Heart left ventricle (tissue), 16 donors: ENCODE data around the gene NAXE. TPM values are rescaled to one million over a fixed set of nuclear protein-coding genes. Genes with fewer than 3 reads are reported as not detected.

Experiments used
- ATAC-seq, 4 donors: fragments of 200-7000 bp; cut with Tn5 transposase; one replicate each; pipeline ENCODE4 v1.9.1; 2020 to 2022; ENCODE audit warnings: moderate library complexity in 4 of 4, mild to moderate bottlenecking in 3 of 4, moderate number of reproducible peaks in 1 of 4
- DNase-seq, 5 donors: peaks; one replicate each; pipeline ENCODE4 v3.0.0-alpha.2; 2020
- H3K27ac ChIP-seq, 12 donors: fragments of 200-600 bp; sonication (generic) in 4 of 12; one replicate each; pipeline versions ENCODE4 v1.5.0 to v1.8.0; 2016 to 2022; ENCODE audit warnings: mild to moderate bottlenecking in 2 of 12
- H3K27me3 ChIP-seq, 9 donors: fragments of 200-600 bp; sonication (generic) in 2 of 9; one replicate each; pipeline versions ENCODE4 v1.5.1 to v1.8.0; 2016 to 2022; ENCODE audit warnings: mild to moderate bottlenecking in 3 of 9
- H3K36me3 ChIP-seq, 9 donors: fragments of 200-600 bp; sonication (generic) in 2 of 9; one replicate each; pipeline versions ENCODE4 v1.5.0 to v1.8.0; 2018 to 2022; ENCODE audit warnings: mild to moderate bottlenecking in 2 of 9
- H3K4me1 ChIP-seq, 12 donors: fragments of 200-600 bp; sonication (generic) in 4 of 12; one replicate each; pipeline versions ENCODE4 v1.5.0 to v1.8.0; 2016 to 2022; ENCODE audit warnings: mild to moderate bottlenecking in 3 of 12
- H3K4me3 ChIP-seq, 12 donors: fragments of 200-600 bp; sonication (generic) in 4 of 12; one replicate each; pipeline versions ENCODE4 v1.5.0 to v1.8.0; 2017 to 2022; ENCODE audit warnings: mild to moderate bottlenecking in 9 of 12, moderate library complexity in 4 of 12
- H3K9me3 ChIP-seq, 12 donors: fragments of 200-600 bp; sonication (generic) in 4 of 12; one replicate each; pipeline versions ENCODE4 v1.5.0 to v1.8.0; 2016 to 2022; ENCODE audit warnings: mild to moderate bottlenecking in 1 of 12
- CTCF ChIP-seq, 12 donors: fragments of 200-600 bp; sonication (generic) in 4 of 12; IDR thresholded peaks; one replicate each; pipeline versions ENCODE4 v1.5.0 to v1.8.0; 2018 to 2022; ENCODE audit warnings: antibody characterized with exemption in 12 of 12, mild to moderate bottlenecking in 5 of 12
- POLR2A ChIP-seq, 2 donors: fragments of 450-650 bp; IDR thresholded peaks; one replicate each; pipeline ENCODE4 v1.6.1; 2017; ENCODE audit warnings: antibody characterized with exemption in 2 of 2, mild to moderate bottlenecking in 2 of 2, moderate library complexity in 2 of 2
- WGBS, 4 donors: extraction: QIAGEN DNeasy Blood & Tissue Kit in 2 of 4; methylation state at CpG; one replicate each; pipeline versions ENCODE4 v1.1.5 to v1.1.7; 2013 to 2018; 5-methylcytosine and 5-hydroxymethylcytosine counted together
- intact Hi-C, 10 donors: fragments of 100-400 bp; cut with DNase I; formaldehyde crosslinking; loops; one replicate each; pipeline versions ENCODE4 v1.11.1 to v1.14.2; 2022
- polyA plus RNA-seq, 2 donors: library from polyadenylated mRNA; stranded (reverse); fragments of 200-250 nt; gene quantifications; one replicate each; pipeline ENCODE4 v1.2.3, GENCODE V29; 2013
- total RNA-seq, 9 donors: library from RNA; depleted of rRNA in 2 of 9; stranded (reverse); fragments of >200 nt in 2 of 9; fragmentation: NEBNext Ultra II Directional in 3 of 9; extraction: Animal tissue kit (Norgen Biotek cat#: 25700) in 3 of 9; gene quantifications; one replicate each; pipeline versions ENCODE4 v1.1.0 to v1.2.4, GENCODE V29; 2016 to 2023
- donor health status: ischemic (EF 13 %, LVEDD 7.1; RV severe dilation, severe dysfunction).
- donor health status: healthy with polysubstance abuse.
- donor health status: DM: no; HTN: yes; CAD: no.
- donor health status: DM: no; HTN: no; CAD: no.
- donor health status: ischemic (EF 25% LVEDD 6.9; RV normal size, moderate dysfunction).
- donor health status: ischemic (EF 25% LVEDD 5.7; RV mildly dilated, moderate dysfunction).
- donor health status: healthy.
- donor health status: DM: yes; HTN: yes; CAD: no.
- donor health status: ischemic (EF 35%, LVEDD 5.7; RV mildly dilated, moderate dysfunction).
- donor health status: nonischemic (EF 11% LVEDD 7.7; RV severe dilation, severe dysfunction).
- donor health status: DM: yes; HTN: yes; CAD: no.
- donor health status: PGD.
- donor health status: ischemic (EF 29% LVEDD 5.4; RV normal size, mild dysfunction).
- donor health status: nonischemic (EF 23%, LVEDD 6.1; RV moderate dilation, normal function).

The NAXE gene
- total and polyA plus RNA-seq, 11 donors = 75.8 to 141 (median 101) TPM

- H3K9me3 ChIP-seq = no peaks in the 10 kb centered on the region
- DNase-seq = no peak
- peaks cover 3 to 54% (median 44%) of the 10 kb centered on the region in 9 donors for H3K27me3 ChIP-seq
- no peak for ATAC-seq
- no peak overlapping the region for H3K4me3 ChIP-seq
- intact Hi-C loops = loop anchor here in 1 of 10 donors (10.0 kb wide), 1 partner anchor 102 kb away; the partner anchor contains the start of genes ISG20L2 and METTL25B
- TF ChIP-seq CTCF (IDR thresholded peaks at IDR 0.05) (no peak), POLR2A (IDR thresholded peaks at IDR 0.05) (no peak)
- H3K27ac ChIP-seq = no peak overlapping the region
- 80 to 91% (median 85%) methylated on average over 6 of the region's 6 CpGs for WGBS, 4 donors
- peaks cover 5 to 36% (median 23%) of the 10 kb centered on the region in 12 donors for H3K4me1 ChIP-seq
- no peaks in the 10 kb centered on the region for H3K36me3 ChIP-seq
Observed at GRCh38 chr1:156622581-156623297, 31.2 kb downstream of the NAXE start.

GRCh38 chr1:156623946-156624813, 32.6 kb downstream of the NAXE start:
- ATAC-seq = peak; percentile 20 to 82 (median 78)
- DNase-seq = peak; percentile 49 to 77 (median 70)
- Histone ChIP-seq H3K36me3 (no peaks in the 10 kb centered on the region), H3K27me3 (peaks cover 3 to 54% (median 49%) of the 10 kb centered on the region in 9 donors), H3K4me1 (peaks cover 5 to 36% (median 23%) of the 10 kb centered on the region in 12 donors), H3K4me3 (peak overlapping the region; percentile 26 to 59 (median 50)), H3K9me3 (no peaks in the 10 kb centered on the region), H3K27ac (peak overlapping the region in 11 of 12 donors; percentile 2 to 81 (median 59))
- TF ChIP-seq CTCF (IDR thresholded peaks at IDR 0.05) (peak in 9 of 12 donors; percentile 3 to 53 (median 35)), POLR2A (IDR thresholded peaks at IDR 0.05) (no peak)
- intact Hi-C loops = loop anchor here in 3 of 10 donors (2.0 to 10.0 kb wide), 3 partner anchors 33 to 101 kb away; partner anchors contain the start of genes ISG20L2 (in 1 of the 3) and METTL25B (in 1 of the 3)
- 1 to 2% (median 1%) methylated on average over 58 to 87 of the region's 87 CpGs for WGBS, 4 donors

- intact Hi-C loops = loop anchor here in 7 of 10 donors (1.0 to 10.0 kb wide), 6 partner anchors 32 to 102 kb away; partner anchors contain the start of genes ISG20L2 (in 2 of the 7), METTL25B (in 2 of the 7) and NES (in 1 of the 7)
- Histone ChIP-seq H3K27me3 (peaks cover 3 to 61% (median 45%) of the 10 kb centered on the region in 9 donors), H3K4me3 (peak overlapping the region; percentile 26 to 59 (median 50)), H3K36me3 (no peaks in the 10 kb centered on the region), H3K4me1 (peaks cover 5 to 36% (median 23%) of the 10 kb centered on the region in 12 donors), H3K27ac (peak overlapping the region in 11 of 12 donors; percentile 2 to 81 (median 59)), H3K9me3 (no peaks in the 10 kb centered on the region)
- ATAC-seq (peak in 2 of 4 donors; percentile 4 to 23), DNase-seq (no peak)
- 1 to 6% (median 2%) methylated on average over 29 to 55 of the region's 55 CpGs for WGBS, 4 donors
- no peak for TF ChIP-seq CTCF (IDR thresholded peaks at IDR 0.05)
- no peak for TF ChIP-seq POLR2A (IDR thresholded peaks at IDR 0.05)
Observed at GRCh38 chr1:156624814-156625435, 33.3 kb downstream of the NAXE start.
